Naive thymus-derived CD4-positive, alpha-beta T cell (primary cell): ENCODE results near the gene ARHGAP33. TPM values are rescaled to one million over a fixed set of nuclear protein-coding genes. Genes with fewer than 3 reads are reported as not detected.
"Not testable (repeated sequence)": the region's sequence is repeated elsewhere in the genome, so short reads cannot be mapped to it uniquely, and the experiment has no call there.

Experiments used
- ATAC-seq: fragments of 150-1000 bp; cut with Tn5 transposase; 2 replicates; pipeline ENCODE4 v1.10.0; 2021; ENCODE audit warnings: mild to moderate bottlenecking, moderate library complexity
- CTCF ChIA-PET: fragments of 350-600 bp; sonication (Branson Sonifier 250); formaldehyde crosslinking; loops from one replicate; lab custom pipeline; 2021; ENCODE audit warnings: antibody characterized with exemption; lab: Charles Lee
- POLR2A ChIA-PET: fragments of 350-600 bp; sonication (Branson Sonifier 250); formaldehyde crosslinking; loops from one replicate; lab custom pipeline; 2021; ENCODE audit warnings: antibody characterized with exemption, inconsistent platforms; lab: Charles Lee
- DNase-seq, 9 donors: peaks; one replicate each; pipeline versions ENCODE4 v3.0.0 to v3.0.0-alpha.2; 2020 to 2022; ENCODE audit warnings: mixed read lengths in 1 of 9
- H3K27ac ChIP-seq: one replicate; pipeline ENCODE4 v1.7.0; 2013; ENCODE audit warnings: mild to moderate bottlenecking, low read depth, low read length, moderate library complexity
- H3K27me3 ChIP-seq, 2 donors: one replicate each; pipeline ENCODE4 v1.7.0; 2013; ENCODE audit warnings: low read length in 2 of 2, mild to moderate bottlenecking in 2 of 2, moderate library complexity in 2 of 2; ENCODE audit not compliant: control insufficient read depth in 2 of 2, insufficient read depth in 2 of 2
- H3K36me3 ChIP-seq, 3 experiments: 1 replicate in 2 of 3; 2 replicates in 1 of 3; pipeline ENCODE4 v1.7.0; 2013; ENCODE audit warnings: low read length in 3 of 3, mild to moderate bottlenecking in 3 of 3, moderate library complexity in 1 of 3; ENCODE audit not compliant: insufficient read depth in 3 of 3, control insufficient read depth in 2 of 3
- H3K4me1 ChIP-seq, 2 donors: one replicate each; pipeline ENCODE4 v1.7.0; 2013; ENCODE audit warnings: low read length in 2 of 2, mild to moderate bottlenecking in 2 of 2, moderate library complexity in 1 of 2; ENCODE audit not compliant: control insufficient read depth in 2 of 2, insufficient read depth in 2 of 2
- H3K4me3 ChIP-seq: 2 replicates; pipeline ENCODE4 v1.7.0; 2013; ENCODE audit warnings: mild to moderate bottlenecking, low read length
- H3K9me3 ChIP-seq, 3 experiments: 1 replicate in 2 of 3; 2 replicates in 1 of 3; pipeline ENCODE4 v1.7.0; 2013; ENCODE audit warnings: low read length in 3 of 3; ENCODE audit not compliant: control insufficient read depth in 2 of 3
- H3K27ac Mint-ChIP-seq, 9 donors: one replicate each; pipeline ENCODE4 v1.8.0; 2020 to 2022; ENCODE audit warnings: mixed read lengths in 9 of 9, mild to moderate bottlenecking in 8 of 9, moderate library complexity in 5 of 9, inconsistent platforms in 2 of 9
- H3K27me3 Mint-ChIP-seq, 5 donors: one replicate each; pipeline ENCODE4 v1.8.0; 2021 to 2022; ENCODE audit warnings: mixed read lengths in 5 of 5, mild to moderate bottlenecking in 1 of 5
- H3K36me3 Mint-ChIP-seq, 5 donors: one replicate each; pipeline ENCODE4 v1.8.0; 2020 to 2022; ENCODE audit warnings: mixed read lengths in 5 of 5, mild to moderate bottlenecking in 3 of 5, inconsistent platforms in 1 of 5
- H3K4me1 Mint-ChIP-seq, 7 donors: one replicate each; pipeline ENCODE4 v1.8.0; 2020 to 2022; ENCODE audit warnings: mixed read lengths in 7 of 7, mild to moderate bottlenecking in 3 of 7, inconsistent platforms in 1 of 7
- H3K4me3 Mint-ChIP-seq, 10 donors: one replicate each; pipeline ENCODE4 v1.8.0; 2020 to 2022; ENCODE audit warnings: mild to moderate bottlenecking in 10 of 10, mixed read lengths in 10 of 10, moderate library complexity in 6 of 10, inconsistent platforms in 2 of 10
- H3K9me3 Mint-ChIP-seq, 11 donors: one replicate each; pipeline ENCODE4 v1.8.0; 2020 to 2022; ENCODE audit warnings: mixed read lengths in 11 of 11, mild to moderate bottlenecking in 4 of 11, inconsistent platforms in 1 of 11, moderate library complexity in 1 of 11
- intact Hi-C, 2 donors: fragments of 100-400 bp; cut with micrococcal nuclease; formaldehyde crosslinking; loops; one replicate each; pipeline ENCODE4 v1.15.1; 2023
- polyA plus RNA-seq, 2 donors: library from polyadenylated mRNA; unstranded; fragments of 300-500 nt; fragmentation: Illumina TruSeq; gene quantifications; one replicate each; pipeline ENCODE4 v1.2.3, GENCODE V29; 2021
- total RNA-seq, 6 experiments: library from RNA in 5 of 6; stranded (reverse) in 5 of 6; gene quantifications; 1 replicate in 5 of 6; 2 replicates in 1 of 6; pipeline ENCODE4 v1.2.3 and lab custom pipeline; 2021 to 2026

The ARHGAP33 gene
- total and polyA plus RNA-seq, 7 experiments from 2014 or later, result 0.09 to 55.5 (median 20.6) TPM

- Histone ChIP-seq H3K27me3 (no peaks in the 10 kb centered on the region), H3K36me3 (peaks cover 0 to 52% (median 0%) of the 10 kb centered on the region in 3 experiments), H3K27ac (no peak overlapping the region), H3K9me3 (no peaks in the 10 kb centered on the region), H3K4me1 (no peaks in the 10 kb centered on the region), H3K4me3 (no peak overlapping the region)
- ChIA-PET CTCF (no interaction called here), POLR2A (no interaction called here)
- ATAC-seq, result no peak
- no peak overlapping the region for H3K27ac Mint-ChIP-seq
- H3K4me3 Mint-ChIP-seq, result no peak overlapping the region
- peaks cover 0 to 7% (median 4%) of the 10 kb centered on the region in 5 donors for H3K36me3 Mint-ChIP-seq
- intact Hi-C loops, result no loop called here
- H3K4me1 Mint-ChIP-seq, result no peaks in the 10 kb centered on the region
- no peaks in the 10 kb centered on the region for H3K9me3 Mint-ChIP-seq
- DNase-seq, result no peak
- H3K27me3 Mint-ChIP-seq, result no peaks in the 10 kb centered on the region
Observed at GRCh38 chr19:35767288-35768081, 7.9 kb upstream of the ARHGAP33 start.

- Histone ChIP-seq H3K4me3 (no peak overlapping the region), H3K9me3 (no peaks in the 10 kb centered on the region), H3K27ac (no peak overlapping the region), H3K27me3 (no peaks in the 10 kb centered on the region), H3K36me3 (peaks cover 0 to 52% (median 0%) of the 10 kb centered on the region in 3 experiments), H3K4me1 (no peaks in the 10 kb centered on the region)
- Mint-ChIP-seq H3K27ac (no peak overlapping the region), H3K4me3 (no peak overlapping the region), H3K9me3 (no peaks in the 10 kb centered on the region), H3K27me3 (no peaks in the 10 kb centered on the region), H3K4me1 (no peaks in the 10 kb centered on the region), H3K36me3 (peaks cover 0 to 7% (median 4%) of the 10 kb centered on the region in 5 donors)
- intact Hi-C loops, result no loop called here
- ChIA-PET CTCF (no interaction called here), POLR2A (no interaction called here)
- no peak for ATAC-seq
- DNase-seq, result no peak
Observed at GRCh38 chr19:35768082-35768421, 7.3 kb upstream of the ARHGAP33 start.

GRCh38 chr19:35772362-35772761 is 3.0 kb upstream of the ARHGAP33 start:
- H3K4me1 ChIP-seq, H3K27me3 Mint-ChIP-seq, H3K27ac ChIP-seq, H3K4me3 Mint-ChIP-seq, DNase-seq, H3K4me3 ChIP-seq, ATAC-seq, H3K9me3 ChIP-seq, CTCF ChIA-PET, H3K9me3 Mint-ChIP-seq, H3K27ac Mint-ChIP-seq, H3K27me3 ChIP-seq: not testable (repeated sequence)
- Mint-ChIP-seq H3K36me3 (peaks cover 0 to 11% (median 4%) of the 10 kb centered on the region in 5 donors), H3K4me1 (peaks cover 11 to 23% (median 18%) of the 10 kb centered on the region in 7 donors)
- intact Hi-C loops, result loop anchor here in 1 of 2 donors (10.0 kb wide), 1 partner anchor 282 kb away; the partner anchor contains the start of genes THAP8 and WDR62
- H3K36me3 ChIP-seq, result peaks cover 0 to 18% (median 0%) of the 10 kb centered on the region in 3 experiments
- POLR2A ChIA-PET, result interaction anchor here (0.6 kb wide), 1 partner anchor 122 kb away, joined by 3 read pairs; no protein-coding TSS in a partner anchor

- Histone ChIP-seq H3K9me3 (no peaks in the 10 kb centered on the region), H3K27ac (no peak overlapping the region), H3K4me3 (no peak overlapping the region), H3K4me1 (peaks cover 0 to 6% of the 10 kb centered on the region in 2 donors), H3K27me3 (no peaks in the 10 kb centered on the region), H3K36me3 (peaks cover 0 to 9% (median 0%) of the 10 kb centered on the region in 3 experiments)
- Mint-ChIP-seq H3K27ac (peak overlapping the region in 1 of 9 donors; percentile 46), H3K4me1 (peaks cover 11 to 23% (median 18%) of the 10 kb centered on the region in 7 donors), H3K36me3 (peaks cover 0 to 11% (median 4%) of the 10 kb centered on the region in 5 donors), H3K4me3 (peak overlapping the region in 3 of 10 donors; percentile 0 to 30 (median 8)), H3K27me3 (no peaks in the 10 kb centered on the region), H3K9me3 (peaks cover 0 to 2% (median 0%) of the 10 kb centered on the region in 11 donors)
- intact Hi-C loops, result loop anchor here in 1 of 2 donors (10.0 kb wide), 1 partner anchor 282 kb away; the partner anchor contains the start of genes THAP8 and WDR62
- DNase-seq, result no peak
- ATAC-seq, result no peak
- POLR2A ChIA-PET, result no interaction called here
- CTCF ChIA-PET, result interaction anchor here (0.7 kb wide), 1 partner anchor 285 kb away, joined by 3 read pairs; no protein-coding TSS in a partner anchor
Observed at GRCh38 chr19:35773020-35773806, 2.2 kb upstream of the ARHGAP33 start.

- intact Hi-C loops, result loop anchor here (1.0 to 10.0 kb wide), 12 partner anchors 16 to 341 kb away; partner anchors contain the start of genes LIN37 (in 2 of the 2), PROSER3 (in 2 of the 2), THAP8 (in 2 of the 2) and WDR62 (in 2 of the 2)
- Histone ChIP-seq H3K27me3 (no peaks in the 10 kb centered on the region), H3K36me3 (peaks cover 0 to 3% (median 0%) of the 10 kb centered on the region in 3 experiments), H3K4me1 (peaks cover 0 to 6% of the 10 kb centered on the region in 2 donors), H3K9me3 (no peaks in the 10 kb centered on the region), H3K4me3 (peak overlapping the region; percentile 56), H3K27ac (no peak overlapping the region)
- ChIA-PET CTCF (no interaction called here), POLR2A (interaction anchor here (0.8 kb wide), 1 partner anchor 29 kb away, joined by 3 read pairs; the partner anchor contains the start of genes PSENEN and U2AF1L4)
- no peak for DNase-seq
- peaks cover 0 to 2% (median 0%) of the 10 kb centered on the region in 11 donors for H3K9me3 Mint-ChIP-seq
- H3K36me3 Mint-ChIP-seq, result peaks cover 0 to 11% (median 0%) of the 10 kb centered on the region in 5 donors
- peak overlapping the region in 3 of 9 donors; percentile 36 to 68 (median 65) for H3K27ac Mint-ChIP-seq
- H3K4me3 Mint-ChIP-seq, result peak overlapping the region; percentile 77 to 89 (median 85)
- H3K27me3 Mint-ChIP-seq, result no peaks in the 10 kb centered on the region
- no peak for ATAC-seq
- H3K4me1 Mint-ChIP-seq, result peaks cover 11 to 28% (median 18%) of the 10 kb centered on the region in 7 donors
Observed at GRCh38 chr19:35774274-35775045, 904 bp upstream of the ARHGAP33 start.

GRCh38 chr19:35775046-35775297 is 392 bp upstream of the ARHGAP33 start:
- H3K4me1 ChIP-seq, result peaks cover 0 to 6% of the 10 kb centered on the region in 2 donors
- H3K27me3 ChIP-seq, result no peaks in the 10 kb centered on the region
- H3K4me1 Mint-ChIP-seq, result peaks cover 11 to 28% (median 18%) of the 10 kb centered on the region in 7 donors
- peak overlapping the region in 5 of 9 donors; percentile 34 to 88 (median 84) for H3K27ac Mint-ChIP-seq
- intact Hi-C loops, result loop anchor here (1.0 to 10.0 kb wide), 12 partner anchors 17 to 340 kb away; partner anchors contain the start of genes LIN37 (in 2 of the 2), PROSER3 (in 2 of the 2), THAP8 (in 2 of the 2) and WDR62 (in 2 of the 2)
- no peaks in the 10 kb centered on the region for H3K9me3 ChIP-seq
- peaks cover 0 to 2% (median 0%) of the 10 kb centered on the region in 11 donors for H3K9me3 Mint-ChIP-seq
- peaks cover 0 to 11% (median 0%) of the 10 kb centered on the region in 5 donors for H3K36me3 Mint-ChIP-seq
- no peak overlapping the region for H3K27ac ChIP-seq
- H3K4me3 Mint-ChIP-seq, result peak overlapping the region; percentile 77 to 89 (median 85)
- H3K27me3 Mint-ChIP-seq, result no peaks in the 10 kb centered on the region
- CTCF ChIA-PET, result no interaction called here
- POLR2A ChIA-PET, result no interaction called here
- ATAC-seq, result no peak
- peaks cover 0 to 8% (median 0%) of the 10 kb centered on the region in 3 experiments for H3K36me3 ChIP-seq
- H3K4me3 ChIP-seq, result peak overlapping the region; percentile 56
- no peak for DNase-seq
